Measurements from ENCODE around the gene PPP2R5C. TPM values are rescaled to one million over a fixed set of nuclear protein-coding genes. Genes with fewer than 3 reads are reported as not detected.

The PPP2R5C gene
- total and polyA plus RNA-seq, 9 of the 15 experiments (the other 6 are each of a cell fraction or from before 2014, with no cell fraction given), result 284 to 617 (median 395) TPM

GRCh38 chr14:101948666-101949216, 187.2 kb downstream of the PPP2R5C start:
- Histone ChIP-seq H3K9me1 (ENCODE audit: control insufficient read depth, insufficient read depth, low read length) (no peaks in the 10 kb centered on the region), H3K4me1 (replicated peaks in 1 of 2; ENCODE audit: control insufficient read depth in 2 of 2, insufficient read depth in 2 of 2, low read length in 2 of 2) (peaks cover 5 to 18% of the 10 kb centered on the region in 2 experiments; a peak in 4 of 5 replicates), H3K9me3 (replicated peaks; ENCODE audit: control insufficient read depth, insufficient read depth, low read depth, low read length) (no peaks in the 10 kb centered on the region), H3K4me3 (peak overlapping the region; percentile 96), H3K36me3 (ENCODE audit: control insufficient read depth, insufficient read depth, low read length) (no peaks in the 10 kb centered on the region), H2AFZ (ENCODE audit: low read depth, low read length) (peak overlapping the region; percentile 94), H3K79me2 (ENCODE audit: control insufficient read depth, insufficient read depth, low read length) (peaks cover 17% of the 10 kb centered on the region), H3K27ac (ENCODE audit: extremely low read depth, low read depth, low read length) (peak overlapping the region; percentile 95), H3K9ac (ENCODE audit: insufficient read depth in 1 of 2, low read depth in 2 of 2, low read length in 2 of 2) (peak overlapping the region; percentile 98 to 99), H3K27me3 (ENCODE audit: control insufficient read depth in 2 of 2, insufficient read depth in 2 of 2, low read length in 2 of 2) (no peaks in the 10 kb centered on the region), H4K20me1 (replicated peaks; ENCODE audit: control insufficient read depth, insufficient read depth, low read length) (no peaks in the 10 kb centered on the region), H3K4me2 (ENCODE audit: insufficient read depth, low read length) (peak overlapping the region; percentile 97)
- FAIRE-seq, result no peak
- intact Hi-C loops (cut with micrococcal nuclease), result loop anchor here (5.0 kb wide), 2 partner anchors 186 to 236 kb away; partner anchors contain the start of gene PPP2R5C
- ChIA-PET CTCF (ENCODE audit: low intra/inter-chr PET ratio) (no interaction called here), POLR2A (interaction anchor here (0.6 to 1.2 kb wide), 5 partner anchors 8 to 112 kb away, joined by 3 to 4 read pairs (median 3); no protein-coding TSS in a partner anchor)
- peak in 1 of 4 experiments; percentile 30 for DNase-seq (ENCODE audit: extremely low read depth in 1 of 4, low spot score in 3 of 4)
- TSS peak; percentile 94 for BruUV-seq (replicated peaks)
- peak; percentile 3; the same call in 2 of the 3 replicates for ATAC-seq
- in situ Hi-C loops (cut with MboI), result no loop called here
- WGBS (ENCODE audit: insufficient coverage, low coverage, missing lambda C conversion rate), result 0% methylated on average over 27 of the region's 29 CpGs
- TF ChIP-seq ZNF134 (CRISPR knock-in tag; conservative IDR thresholded peaks at IDR 0.05) (no peak), KDM5B (IDR thresholded peaks at IDR 0.05; ENCODE audit: insufficient replicate concordance, low read depth, low read length) (peak; percentile 18), PCBP1 (IDR thresholded peaks at IDR 0.05; ENCODE audit: low read depth, low read length, poor library complexity, severe bottlenecking) (no peak), ZSCAN29 (IDR thresholded peaks at IDR 0.05) (no peak), NRF1 (conservative IDR thresholded peaks at IDR 0.05 in 1 of 2, IDR thresholded peaks at IDR 0.05 in 1 of 2) (no peak), SMARCC2 (IDR thresholded peaks at IDR 0.05; ENCODE audit: low read depth) (no peak), SMARCB1 (IDR thresholded peaks at IDR 0.05; ENCODE audit: insufficient read length, low read depth) (no peak), KAT2B (IDR thresholded peaks at IDR 0.05; ENCODE audit: low read depth, low read length) (no peak), LCOR (CRISPR knock-in tag; IDR thresholded peaks at IDR 0.05) (peak; percentile 34; the same call in 1 of the 2 replicates), ZBTB33 (CRISPR knock-in tag; IDR thresholded peaks at IDR 0.05) (no peak), PREB (CRISPR knock-in tag; IDR thresholded peaks at IDR 0.05) (no peak), GABPA (tag; conservative IDR thresholded peaks at IDR 0.05; ENCODE audit: low read depth) (peak; percentile 3; the same call in 1 of the 2 replicates), SRSF1 (IDR thresholded peaks at IDR 0.05; ENCODE audit: low read depth, low read length) (no peak), MLX (CRISPR knock-in tag; conservative IDR thresholded peaks at IDR 0.05) (0 out of 4 replicates have a peak, but pooled peaks of 1 of the 2 experiments have one; percentile 21), SMARCE1 (IDR thresholded peaks at IDR 0.05) (0 out of 2 replicates have a peak, but pooled peaks have one; percentile 31), HCFC1 (IDR thresholded peaks at IDR 0.05; ENCODE audit: low read depth, low read length) (no peak), POLR2AphosphoS2 (IDR thresholded peaks at IDR 0.05; ENCODE audit: low read length) (0 out of 2 replicates have a peak, but pooled peaks have one; percentile 64)
